Erythroblast (primary cell): ENCODE results near the gene HP1BP3.

Experiments used
- DNase-seq, 2 experiments: peaks; one replicate each; lab custom pipeline; 2025; lab: John Stamatoyannopoulos, UW
- GATA1 ChIP-seq: IDR thresholded peaks from 2 replicates; pipeline ENCODE4 v1.6.1; 2011; ENCODE audit warnings: low read depth, mild to moderate bottlenecking, control low read depth, low read length, moderate library complexity
- POLR2A ChIP-seq: IDR thresholded peaks from 2 replicates; pipeline ENCODE4 v1.6.1; 2011; ENCODE audit warnings: mild to moderate bottlenecking, low read length

The HP1BP3 gene, protein sequence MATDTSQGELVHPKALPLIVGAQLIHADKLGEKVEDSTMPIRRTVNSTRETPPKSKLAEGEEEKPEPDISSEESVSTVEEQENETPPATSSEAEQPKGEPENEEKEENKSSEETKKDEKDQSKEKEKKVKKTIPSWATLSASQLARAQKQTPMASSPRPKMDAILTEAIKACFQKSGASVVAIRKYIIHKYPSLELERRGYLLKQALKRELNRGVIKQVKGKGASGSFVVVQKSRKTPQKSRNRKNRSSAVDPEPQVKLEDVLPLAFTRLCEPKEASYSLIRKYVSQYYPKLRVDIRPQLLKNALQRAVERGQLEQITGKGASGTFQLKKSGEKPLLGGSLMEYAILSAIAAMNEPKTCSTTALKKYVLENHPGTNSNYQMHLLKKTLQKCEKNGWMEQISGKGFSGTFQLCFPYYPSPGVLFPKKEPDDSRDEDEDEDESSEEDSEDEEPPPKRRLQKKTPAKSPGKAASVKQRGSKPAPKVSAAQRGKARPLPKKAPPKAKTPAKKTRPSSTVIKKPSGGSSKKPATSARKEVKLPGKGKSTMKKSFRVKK

GRCh38 chr1:20787029-20787839, at the start of gene HP1BP3:
Gene HP1BP3 (minus strand): TSS chr1:20787307. CDS start chr1:20780440, 6,867 bp downstream.
- TF ChIP-seq POLR2A (peak; percentile 77), GATA1 (no peak)
- DNase-seq: peak; percentile 84 to 91

DNA sequence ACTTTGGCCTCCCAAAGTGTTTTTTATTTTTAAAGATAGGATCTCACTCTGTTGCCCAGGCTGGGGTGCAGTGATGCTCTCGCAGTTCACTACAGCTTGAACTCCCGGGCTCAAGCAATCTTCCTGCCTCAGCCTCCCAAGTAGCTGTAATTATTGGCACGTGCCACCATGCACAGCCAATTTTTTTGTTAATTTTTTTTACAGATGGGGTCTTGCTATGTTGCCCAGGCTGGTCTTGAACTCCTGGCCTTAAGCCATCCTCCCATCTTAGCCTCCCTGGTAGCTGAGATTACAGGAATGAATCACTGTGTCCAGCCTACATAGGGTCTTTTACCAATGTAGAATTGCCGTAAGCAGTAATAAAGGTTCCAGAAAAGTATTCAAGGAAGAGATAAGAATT, 49.1 kb upstream of the HP1BP3 start:
- DNase-seq: no peak
- TF ChIP-seq GATA1: no peak
- no peak for TF ChIP-seq POLR2A

- no peak for DNase-seq
- TF ChIP-seq POLR2A (no peak), GATA1 (no peak)
Measured at GRCh38 chr1:20834780-20835179, 47.7 kb upstream of the HP1BP3 start.

- TF ChIP-seq POLR2A: no peak
- TF ChIP-seq GATA1: no peak
- DNase-seq: no peak
Measured at GRCh38 chr1:20834192-20834591, 47.1 kb upstream of the HP1BP3 start.

GRCh38 chr1:20830378-20830777, 43.3 kb upstream of the HP1BP3 start:
- no peak for TF ChIP-seq GATA1
- TF ChIP-seq POLR2A: no peak
- no peak for DNase-seq

GRCh38 chr1:20829946-20830345, 42.8 kb upstream of the HP1BP3 start:
- TF ChIP-seq GATA1 (no peak), POLR2A (no peak)

GRCh38 chr1:20829531-20829930, 42.4 kb upstream of the HP1BP3 start:
- DNase-seq: no peak

More at GRCh38 chr1:20829946-20830345, 42.8 kb upstream of the HP1BP3 start:
- no peak for DNase-seq

DNA sequence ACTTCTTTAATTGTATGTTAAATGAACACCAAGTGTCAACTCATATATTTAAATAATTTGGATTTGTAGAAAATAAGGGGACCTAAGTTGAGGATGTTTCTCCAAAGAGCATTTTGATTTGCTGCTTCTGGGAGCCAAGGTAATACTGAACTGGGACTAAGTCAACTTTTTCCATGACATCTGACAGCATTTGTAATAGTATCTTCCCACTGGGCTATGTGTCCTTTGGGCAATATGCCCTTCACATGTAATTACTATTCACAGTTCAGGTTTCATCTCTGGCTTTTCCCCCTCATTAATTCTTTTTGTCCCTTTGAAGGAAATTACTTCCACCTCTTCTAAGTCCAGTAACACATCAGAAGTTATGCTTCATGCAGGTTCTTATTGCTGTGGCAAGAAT, 36.7 kb upstream of the HP1BP3 start:
- no peak for DNase-seq
- TF ChIP-seq POLR2A (no peak), GATA1 (no peak)

More at GRCh38 chr1:20829531-20829930, 42.4 kb upstream of the HP1BP3 start:
- TF ChIP-seq POLR2A (no peak), GATA1 (no peak)

- TF ChIP-seq POLR2A (no peak), GATA1 (no peak)
- no peak for DNase-seq
Measured at GRCh38 chr1:20821466-20821865, 34.4 kb upstream of the HP1BP3 start.

DNA sequence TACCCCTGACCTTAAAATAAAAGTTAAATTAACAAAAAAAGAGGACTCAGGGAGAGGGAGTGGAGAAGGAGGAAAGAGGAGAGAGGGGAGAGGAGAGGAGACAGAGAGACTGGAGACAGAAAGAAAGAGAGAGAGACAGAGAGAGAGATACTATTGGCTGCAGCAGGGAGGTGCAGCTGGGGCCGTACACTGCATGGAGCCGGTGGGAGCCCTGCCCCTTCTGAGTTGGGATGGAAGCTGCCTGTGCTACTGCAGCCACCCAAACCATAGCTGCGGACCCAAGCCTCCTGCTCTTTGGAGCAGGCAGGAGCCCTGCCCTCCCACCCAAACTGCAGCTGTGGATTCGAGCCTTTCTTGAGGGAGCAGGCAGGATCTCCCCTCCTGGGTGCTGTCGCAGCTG, 32.7 kb upstream of the HP1BP3 start:
- no peak for TF ChIP-seq POLR2A
- TF ChIP-seq GATA1: no peak
- no peak for DNase-seq

DNA sequence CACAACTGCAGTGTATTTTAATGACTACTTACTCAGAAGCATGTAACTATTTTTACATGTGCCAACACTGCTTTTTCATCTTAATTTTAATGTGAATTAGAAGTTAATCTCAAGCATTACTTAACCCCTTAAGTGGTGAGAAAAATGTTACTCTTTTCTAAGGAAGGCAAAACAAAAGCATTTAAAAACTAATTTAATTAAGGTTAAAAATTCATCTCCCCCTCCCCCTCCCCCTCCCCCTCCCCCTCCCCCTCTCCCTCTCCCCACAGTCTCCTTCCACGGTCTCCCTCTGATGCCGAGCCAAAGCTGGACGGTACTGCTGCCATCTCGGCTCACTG, 27.4 kb upstream of the HP1BP3 start:
- TF ChIP-seq POLR2A (no peak), GATA1 (no peak)

GRCh38 chr1:20811916-20812315, 24.8 kb upstream of the HP1BP3 start:
- DNase-seq: no peak
- no peak for TF ChIP-seq GATA1
- TF ChIP-seq POLR2A: no peak

More for the DNA sequence above, 27.4 kb upstream of the HP1BP3 start:
- DNase-seq: no peak

DNA sequence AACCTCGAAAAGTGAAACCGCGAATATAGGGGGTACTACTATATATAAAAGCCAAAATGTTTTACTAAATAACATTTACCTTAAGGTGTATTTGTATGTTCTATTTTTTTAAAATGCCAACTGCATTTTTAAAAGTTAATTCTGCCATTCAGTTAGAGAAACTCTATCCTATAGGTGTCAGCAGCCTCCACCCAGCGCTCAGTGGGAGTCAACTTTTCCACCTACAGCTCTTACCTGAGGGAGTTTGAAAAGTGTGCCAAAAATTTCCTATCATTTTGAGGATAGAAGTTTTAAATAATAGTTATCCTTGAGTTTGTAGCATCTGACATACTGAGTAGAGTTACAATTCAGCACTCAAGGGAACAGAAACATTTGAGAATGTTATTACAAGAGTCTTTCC, 6.1 kb upstream of the HP1BP3 start:
- no peak for TF ChIP-seq GATA1
- no peak for TF ChIP-seq POLR2A
- DNase-seq: no peak

DNA sequence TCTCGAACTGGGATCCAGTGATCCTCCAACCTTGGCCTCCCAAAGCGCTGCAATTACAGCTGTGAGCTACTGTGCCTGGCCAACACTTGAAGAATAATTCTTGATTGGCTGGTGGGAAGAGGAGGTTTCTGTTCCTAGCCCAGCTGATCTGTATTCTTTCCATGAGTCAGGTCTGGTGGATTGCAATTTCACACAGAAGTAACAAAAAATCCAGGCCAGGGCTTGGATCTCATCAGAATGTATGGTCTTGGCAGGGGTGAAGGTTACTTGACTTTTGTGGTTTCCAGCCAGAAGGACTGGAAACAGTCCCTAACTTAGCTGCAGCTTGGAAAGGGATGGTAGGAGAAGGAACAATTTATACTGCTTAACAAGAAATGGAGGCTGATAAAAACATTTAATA, 5.1 kb upstream of the HP1BP3 start:
- TF ChIP-seq POLR2A (no peak), GATA1 (no peak)
- no peak for DNase-seq
